OCI-LY3 (cell line): ENCODE measurements around the gene LDLRAD4.

Experiments used
- EZH2phosphoT487 ChIP-seq: fragments of 200-600 bp; shearing (Covaris generic); IDR thresholded peaks from 2 replicates; pipeline ENCODE4 v1.6.1; 2018; ENCODE audit warnings: antibody characterized with exemption, mixed run types, low read depth
- TF ChIP-seq, protein P1 (sequence below): fragments of 200-600, 300-600 bp; sonication (generic); IDR thresholded peaks from 2 replicates; pipeline ENCODE4 v1.5.1; 2014; ENCODE audit warnings: antibody characterized with exemption, low read length, low read depth

DNA sequence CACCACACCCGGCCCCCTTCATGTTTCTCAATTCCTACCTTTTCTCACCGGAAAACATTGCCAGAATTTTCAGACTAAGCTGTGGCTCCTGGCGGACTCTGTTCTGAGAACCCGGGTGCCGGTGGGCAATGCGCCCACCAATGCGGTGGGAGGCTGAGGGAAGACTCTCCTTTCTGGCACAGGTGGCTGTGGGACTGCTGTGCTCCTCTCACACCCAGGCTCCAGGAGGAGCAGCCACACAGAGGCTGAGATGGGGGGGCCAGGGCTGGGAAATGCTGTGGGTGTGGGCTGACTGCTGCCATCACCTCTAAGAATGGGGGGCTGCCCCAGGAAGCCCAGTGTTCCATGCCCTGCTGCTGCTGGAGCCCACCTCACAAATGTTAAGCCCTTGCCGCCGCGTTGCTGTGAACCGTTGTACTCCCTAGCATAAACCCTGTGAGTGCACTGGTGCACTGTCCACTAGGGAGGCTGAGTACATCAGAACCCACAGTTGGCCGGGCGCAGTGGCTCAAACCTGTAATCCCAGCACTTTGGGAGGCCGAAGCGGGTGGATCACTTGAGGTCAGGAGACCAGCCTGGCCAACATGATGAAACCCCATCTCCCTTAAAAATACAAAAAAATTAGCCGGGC is 152.6 kb downstream of the LDLRAD4 start:
- TF ChIP-seq, protein P1, sequence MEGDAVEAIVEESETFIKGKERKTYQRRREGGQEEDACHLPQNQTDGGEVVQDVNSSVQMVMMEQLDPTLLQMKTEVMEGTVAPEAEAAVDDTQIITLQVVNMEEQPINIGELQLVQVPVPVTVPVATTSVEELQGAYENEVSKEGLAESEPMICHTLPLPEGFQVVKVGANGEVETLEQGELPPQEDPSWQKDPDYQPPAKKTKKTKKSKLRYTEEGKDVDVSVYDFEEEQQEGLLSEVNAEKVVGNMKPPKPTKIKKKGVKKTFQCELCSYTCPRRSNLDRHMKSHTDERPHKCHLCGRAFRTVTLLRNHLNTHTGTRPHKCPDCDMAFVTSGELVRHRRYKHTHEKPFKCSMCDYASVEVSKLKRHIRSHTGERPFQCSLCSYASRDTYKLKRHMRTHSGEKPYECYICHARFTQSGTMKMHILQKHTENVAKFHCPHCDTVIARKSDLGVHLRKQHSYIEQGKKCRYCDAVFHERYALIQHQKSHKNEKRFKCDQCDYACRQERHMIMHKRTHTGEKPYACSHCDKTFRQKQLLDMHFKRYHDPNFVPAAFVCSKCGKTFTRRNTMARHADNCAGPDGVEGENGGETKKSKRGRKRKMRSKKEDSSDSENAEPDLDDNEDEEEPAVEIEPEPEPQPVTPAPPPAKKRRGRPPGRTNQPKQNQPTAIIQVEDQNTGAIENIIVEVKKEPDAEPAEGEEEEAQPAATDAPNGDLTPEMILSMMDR: no peak
- no peak for TF ChIP-seq EZH2phosphoT487
